Bronchial epithelial cell (primary cell): Measurements from ENCODE around the gene LRP6. TPM values are rescaled to one million over a fixed set of nuclear protein-coding genes. Genes with fewer than 3 reads are reported as not detected.

Experiments
- DNase-seq: peaks from one replicate; pipeline ENCODE4 v3.0.0-alpha.2; 2010; ENCODE audit warnings: low read depth
- FAIRE-seq: peaks from 2 replicates; lab custom pipeline; 2011; peaks lifted over from hg19 to GRCh38; lab: Jason Lieb, UNC
- H3K27me3 ChIP-seq: 2 replicates; pipeline ENCODE4 v1.5.1; 2011; ENCODE audit warnings: low read length; ENCODE audit not compliant: control insufficient read depth, insufficient read depth
- H3K36me3 ChIP-seq: 2 replicates; pipeline ENCODE4 v1.5.1; 2011; ENCODE audit warnings: low read length; ENCODE audit not compliant: control insufficient read depth, insufficient read depth
- H3K4me3 ChIP-seq: 2 replicates; pipeline ENCODE4 v1.5.1; 2011; ENCODE audit warnings: mild to moderate bottlenecking, low read depth, low read length, control low read depth
- total RNA-seq: library from RNA; depleted of rRNA; stranded (reverse); fragments of >200 nt; gene quantifications from 2 replicates; pipeline ENCODE4 v1.2.1, GENCODE V29; 2014
- TF ChIP-seq, protein P1 (sequence below): IDR thresholded peaks from 2 replicates; pipeline ENCODE4 v1.5.1; 2011; ENCODE audit warnings: mild to moderate bottlenecking, moderate library complexity, low read length, control low read depth, inconsistent platforms; ENCODE audit not compliant: insufficient read depth, severe bottlenecking

Gene LRP6
- total RNA-seq, 1 donor from 2014 or later = 17.6 TPM

- DNase-seq (peak; percentile 19), FAIRE-seq (no peak)
- H3K36me3 ChIP-seq = no peaks in the 10 kb centered on the region
- H3K27me3 ChIP-seq = no peaks in the 10 kb centered on the region
- TF ChIP-seq, protein P1, sequence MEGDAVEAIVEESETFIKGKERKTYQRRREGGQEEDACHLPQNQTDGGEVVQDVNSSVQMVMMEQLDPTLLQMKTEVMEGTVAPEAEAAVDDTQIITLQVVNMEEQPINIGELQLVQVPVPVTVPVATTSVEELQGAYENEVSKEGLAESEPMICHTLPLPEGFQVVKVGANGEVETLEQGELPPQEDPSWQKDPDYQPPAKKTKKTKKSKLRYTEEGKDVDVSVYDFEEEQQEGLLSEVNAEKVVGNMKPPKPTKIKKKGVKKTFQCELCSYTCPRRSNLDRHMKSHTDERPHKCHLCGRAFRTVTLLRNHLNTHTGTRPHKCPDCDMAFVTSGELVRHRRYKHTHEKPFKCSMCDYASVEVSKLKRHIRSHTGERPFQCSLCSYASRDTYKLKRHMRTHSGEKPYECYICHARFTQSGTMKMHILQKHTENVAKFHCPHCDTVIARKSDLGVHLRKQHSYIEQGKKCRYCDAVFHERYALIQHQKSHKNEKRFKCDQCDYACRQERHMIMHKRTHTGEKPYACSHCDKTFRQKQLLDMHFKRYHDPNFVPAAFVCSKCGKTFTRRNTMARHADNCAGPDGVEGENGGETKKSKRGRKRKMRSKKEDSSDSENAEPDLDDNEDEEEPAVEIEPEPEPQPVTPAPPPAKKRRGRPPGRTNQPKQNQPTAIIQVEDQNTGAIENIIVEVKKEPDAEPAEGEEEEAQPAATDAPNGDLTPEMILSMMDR = no peak
- no peak overlapping the region for H3K4me3 ChIP-seq
Observed at GRCh38 chr12:12240662-12241340, 26.0 kb downstream of the LRP6 start.

GRCh38 chr12:12239127-12239526, 27.7 kb downstream of the LRP6 start:
- no peaks in the 10 kb centered on the region for H3K36me3 ChIP-seq
- no peak for FAIRE-seq
- TF ChIP-seq, protein P1 = no peak
- no peak overlapping the region for H3K4me3 ChIP-seq
- H3K27me3 ChIP-seq = no peaks in the 10 kb centered on the region
- no peak for DNase-seq

DNA sequence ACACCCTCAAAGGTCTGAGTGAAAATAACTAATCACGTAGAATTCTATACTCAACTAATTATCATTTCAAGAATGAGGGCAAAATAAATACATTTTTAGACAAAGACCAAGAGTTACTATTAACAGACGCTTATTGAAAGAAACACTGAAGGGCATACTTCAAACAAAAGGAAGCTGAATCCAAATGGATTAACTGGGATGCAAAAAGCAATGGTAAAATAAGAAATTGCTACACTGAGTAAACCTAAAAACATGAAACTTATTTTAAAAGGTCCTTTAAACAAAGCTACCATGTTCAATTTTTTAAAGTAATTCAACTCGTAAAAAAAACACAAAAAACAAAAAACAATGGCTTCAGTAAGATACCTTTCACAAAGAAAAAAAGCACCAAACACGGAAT, 28.2 kb downstream of the LRP6 start:
- H3K4me3 ChIP-seq = no peak overlapping the region
- H3K27me3 ChIP-seq = no peaks in the 10 kb centered on the region
- FAIRE-seq = no peak
- DNase-seq = no peak
- no peaks in the 10 kb centered on the region for H3K36me3 ChIP-seq
- TF ChIP-seq, protein P1 = no peak

- FAIRE-seq = no peak
- Histone ChIP-seq H3K27me3 (no peaks in the 10 kb centered on the region), H3K4me3 (no peak overlapping the region), H3K36me3 (no peaks in the 10 kb centered on the region)
- no peak for DNase-seq
- TF ChIP-seq, protein P1 = no peak
Observed at GRCh38 chr12:12236896-12237295, 29.9 kb downstream of the LRP6 start.

DNA sequence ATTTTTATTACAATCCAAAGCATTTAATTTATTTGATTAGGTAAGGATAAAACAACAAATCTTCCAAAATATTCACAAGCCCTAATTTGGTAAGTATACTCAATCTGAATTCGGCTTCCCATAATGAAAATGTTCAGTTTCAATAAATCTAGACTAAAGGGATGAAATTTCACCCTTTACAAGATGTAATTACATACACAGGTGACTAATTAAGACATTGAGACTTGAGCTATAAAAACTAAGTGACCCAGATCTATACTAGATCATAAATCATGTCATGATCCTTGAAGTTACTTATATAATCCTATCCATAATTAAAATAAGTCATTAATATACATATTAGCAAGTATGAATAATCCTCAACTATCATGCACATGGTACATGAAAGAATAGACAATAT, 36.6 kb downstream of the LRP6 start:
- no peaks in the 10 kb centered on the region for H3K27me3 ChIP-seq
- TF ChIP-seq, protein P1 = no peak
- no peak for DNase-seq
- no peak overlapping the region for H3K4me3 ChIP-seq
- H3K36me3 ChIP-seq = no peaks in the 10 kb centered on the region
- FAIRE-seq = no peak
